ENCODE data around the gene FIGNL1.

Gene FIGNL1

GRCh38 chr7:50400114-50400513, 50.0 kb downstream of the FIGNL1 start:
- no peak for DNase-seq (ENCODE audit: extremely low spot score)
- no peak for TF ChIP-seq L3MBTL2 (conservative IDR thresholded peaks at IDR 0.05)
- TF ChIP-seq FOXM1 (IDR thresholded peaks at IDR 0.05; ENCODE audit: borderline replicate concordance), result no peak
- no peak for TF ChIP-seq ARNT (IDR thresholded peaks at IDR 0.05)
- TF ChIP-seq NFRKB (IDR thresholded peaks at IDR 0.05), result no peak
- no peak for TF ChIP-seq ZNF384 (IDR thresholded peaks at IDR 0.05)
- TF ChIP-seq ELF4 (IDR thresholded peaks at IDR 0.05), result no peak
- TF ChIP-seq FOXK2 (IDR thresholded peaks at IDR 0.05), result no peak
- TF ChIP-seq BHLHE40 (IDR thresholded peaks at IDR 0.05; ENCODE audit: borderline replicate concordance), result no peak
- no peak for TF ChIP-seq HDGF (IDR thresholded peaks at IDR 0.05; ENCODE audit: borderline replicate concordance)
- no peak for TF ChIP-seq TARDBP (IDR thresholded peaks at IDR 0.05)
- TF ChIP-seq LEF1 (IDR thresholded peaks at IDR 0.05; ENCODE audit: borderline replicate concordance), result no peak
- TF ChIP-seq PKNOX1 (IDR thresholded peaks at IDR 0.05), result no peak
- TF ChIP-seq SUZ12 (IDR thresholded peaks at IDR 0.05), result no peak
- TF ChIP-seq FOXA1 (IDR thresholded peaks at IDR 0.05), result no peak
- no peak for TF ChIP-seq SP1 (IDR thresholded peaks at IDR 0.05)
- TF ChIP-seq CTBP1 (IDR thresholded peaks at IDR 0.05; ENCODE audit: borderline replicate concordance), result no peak
- ChIA-PET CTCF (no interaction called here), POLR2A (no interaction called here)

GRCh38 chr7:50399635-50400034, 50.5 kb downstream of the FIGNL1 start:
- ChIA-PET CTCF (no interaction called here), POLR2A (no interaction called here)
- no peak for DNase-seq (ENCODE audit: extremely low spot score)
- TF ChIP-seq ZNF384 (IDR thresholded peaks at IDR 0.05) (no peak), SUZ12 (IDR thresholded peaks at IDR 0.05) (no peak), CTBP1 (IDR thresholded peaks at IDR 0.05; ENCODE audit: borderline replicate concordance) (no peak), NFRKB (IDR thresholded peaks at IDR 0.05) (no peak), FOXM1 (IDR thresholded peaks at IDR 0.05; ENCODE audit: borderline replicate concordance) (no peak), HDGF (IDR thresholded peaks at IDR 0.05; ENCODE audit: borderline replicate concordance) (no peak), ARNT (IDR thresholded peaks at IDR 0.05) (no peak), FOXK2 (IDR thresholded peaks at IDR 0.05) (no peak), ELF4 (IDR thresholded peaks at IDR 0.05) (no peak), PKNOX1 (IDR thresholded peaks at IDR 0.05) (no peak), BHLHE40 (IDR thresholded peaks at IDR 0.05; ENCODE audit: borderline replicate concordance) (no peak), L3MBTL2 (conservative IDR thresholded peaks at IDR 0.05) (no peak)

- ChIA-PET CTCF (no interaction called here), POLR2A (no interaction called here)
- no peak for TF ChIP-seq BHLHE40 (IDR thresholded peaks at IDR 0.05; ENCODE audit: borderline replicate concordance)
- no peak for TF ChIP-seq SUZ12 (IDR thresholded peaks at IDR 0.05)
- no peak for TF ChIP-seq CTBP1 (IDR thresholded peaks at IDR 0.05; ENCODE audit: borderline replicate concordance)
- TF ChIP-seq LEF1 (IDR thresholded peaks at IDR 0.05; ENCODE audit: borderline replicate concordance), result no peak
- no peak for TF ChIP-seq ARNT (IDR thresholded peaks at IDR 0.05)
- DNase-seq (ENCODE audit: extremely low spot score), result no peak
Measured at GRCh38 chr7:50399206-50399605, 50.9 kb downstream of the FIGNL1 start.

- ChIA-PET POLR2A (no interaction called here), CTCF (no interaction called here)
- no peak for DNase-seq (ENCODE audit: extremely low spot score)
- no peak for TF ChIP-seq TARDBP (IDR thresholded peaks at IDR 0.05)
- TF ChIP-seq PKNOX1 (IDR thresholded peaks at IDR 0.05), result no peak
- TF ChIP-seq L3MBTL2 (conservative IDR thresholded peaks at IDR 0.05), result no peak
- TF ChIP-seq NFRKB (IDR thresholded peaks at IDR 0.05), result no peak
- TF ChIP-seq FOXM1 (IDR thresholded peaks at IDR 0.05; ENCODE audit: borderline replicate concordance), result no peak
- TF ChIP-seq ZNF384 (IDR thresholded peaks at IDR 0.05), result no peak
- no peak for TF ChIP-seq FOXK2 (IDR thresholded peaks at IDR 0.05)
- TF ChIP-seq SP1 (IDR thresholded peaks at IDR 0.05), result no peak
- no peak for TF ChIP-seq CTBP1 (IDR thresholded peaks at IDR 0.05; ENCODE audit: borderline replicate concordance)
- no peak for TF ChIP-seq BHLHE40 (IDR thresholded peaks at IDR 0.05; ENCODE audit: borderline replicate concordance)
Measured at GRCh38 chr7:50397971-50398324, 52.2 kb downstream of the FIGNL1 start.

GRCh38 chr7:50397320-50397970, 52.7 kb downstream of the FIGNL1 start:
- POLR2A ChIA-PET, result no interaction called here
- DNase-seq (ENCODE audit: extremely low spot score), result no peak
- TF ChIP-seq ELF4 (IDR thresholded peaks at IDR 0.05) (no peak), TARDBP (IDR thresholded peaks at IDR 0.05) (no peak), CTBP1 (IDR thresholded peaks at IDR 0.05; ENCODE audit: borderline replicate concordance) (no peak), SP1 (IDR thresholded peaks at IDR 0.05) (no peak), BHLHE40 (IDR thresholded peaks at IDR 0.05; ENCODE audit: borderline replicate concordance) (no peak), HDGF (IDR thresholded peaks at IDR 0.05; ENCODE audit: borderline replicate concordance) (no peak), L3MBTL2 (conservative IDR thresholded peaks at IDR 0.05) (no peak), FOXM1 (IDR thresholded peaks at IDR 0.05; ENCODE audit: borderline replicate concordance) (no peak), ZNF384 (IDR thresholded peaks at IDR 0.05) (no peak), LEF1 (IDR thresholded peaks at IDR 0.05; ENCODE audit: borderline replicate concordance) (no peak), ARNT (IDR thresholded peaks at IDR 0.05) (no peak)
- CTCF ChIA-PET, result no interaction called here

- no peak for DNase-seq (ENCODE audit: extremely low spot score)
- TF ChIP-seq NFRKB (IDR thresholded peaks at IDR 0.05) (no peak), TARDBP (IDR thresholded peaks at IDR 0.05) (no peak), PKNOX1 (IDR thresholded peaks at IDR 0.05) (no peak), SP1 (IDR thresholded peaks at IDR 0.05) (no peak), BHLHE40 (IDR thresholded peaks at IDR 0.05; ENCODE audit: borderline replicate concordance) (no peak), L3MBTL2 (conservative IDR thresholded peaks at IDR 0.05) (no peak), FOXK2 (IDR thresholded peaks at IDR 0.05) (no peak), CTBP1 (IDR thresholded peaks at IDR 0.05; ENCODE audit: borderline replicate concordance) (no peak)
- POLR2A ChIA-PET, result no interaction called here
- CTCF ChIA-PET, result no interaction called here
Measured at GRCh38 chr7:50396856-50397255, 53.3 kb downstream of the FIGNL1 start.
